HL-60 (cell line): ENCODE results near the gene ZNF112.

Source experiments
- DNase-seq, 2 experiments: peaks; one replicate each; pipeline ENCODE4 v3.0.0-alpha.2; 2010 to 2020; ENCODE audit warnings: low read depth in 1 of 2, low spot score in 1 of 2
- H3K27ac ChIP-seq: fragments of 250-450 bp; sonication (Bioruptor Pico); replicated peaks from 2 replicates; pipeline ENCODE4 v1.5.1; 2020; ENCODE audit warnings: mild to moderate bottlenecking, moderate library complexity
- H3K27me3 ChIP-seq: fragments of 250-450 bp; sonication (Bioruptor Pico); 2 replicates; pipeline ENCODE4 v1.5.1; 2021; ENCODE audit warnings: mild to moderate bottlenecking, moderate library complexity; ENCODE audit not compliant: insufficient read depth, poor library complexity, severe bottlenecking
- H3K4me3 ChIP-seq: replicated peaks from 2 replicates; pipeline ENCODE4 v1.5.1; 2011; ENCODE audit warnings: mild to moderate bottlenecking, control low read depth, low read length; ENCODE audit not compliant: insufficient read depth
- GABPA ChIP-seq: IDR thresholded peaks from 2 replicates; pipeline ENCODE4 v1.6.1; 2012; ENCODE audit warnings: low read depth
- POLR2AphosphoS5 ChIP-seq: IDR thresholded peaks from 2 replicates; pipeline ENCODE4 v1.6.1; 2012; ENCODE audit warnings: low read depth
- SPI1 ChIP-seq: IDR thresholded peaks from 2 replicates; pipeline ENCODE4 v1.6.1; 2012; ENCODE audit warnings: low read depth, mild to moderate bottlenecking, borderline replicate concordance
- TF ChIP-seq, protein P1 (sequence below): IDR thresholded peaks from 2 replicates; pipeline ENCODE4 v1.6.1; 2012; ENCODE audit warnings: low read depth; ENCODE audit not compliant: insufficient replicate concordance
- TF ChIP-seq, protein P2 (sequence below): IDR thresholded peaks from one replicate; pipeline ENCODE4 v1.5.1; 2011; ENCODE audit warnings: low read length, control low read depth, inconsistent platforms; ENCODE audit not compliant: insufficient read depth

ZNF112 gene

DNA sequence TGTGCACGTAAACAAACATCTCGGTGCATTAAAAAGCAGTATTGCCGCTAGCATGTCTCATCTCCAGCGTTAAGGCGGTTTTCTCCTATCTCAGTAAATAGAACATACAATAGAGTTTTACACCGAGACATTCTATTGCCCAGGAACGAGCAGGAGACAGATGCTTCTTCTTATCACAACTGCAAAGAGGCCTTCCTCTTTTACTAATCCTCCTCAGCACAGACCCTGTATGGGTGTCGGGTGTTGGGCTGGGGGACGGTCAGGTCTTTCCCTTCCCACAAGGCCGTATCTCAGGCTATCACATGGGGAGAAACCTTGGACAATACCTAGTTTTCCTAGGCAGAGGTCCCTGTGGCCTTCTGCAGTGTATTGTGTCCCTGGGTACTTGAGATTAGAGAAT is 75.6 kb downstream of the ZNF112 start:
- DNase-seq: peak in 1 of 2 experiments; percentile 77
- TF ChIP-seq SPI1 (peak; percentile 92), POLR2AphosphoS5 (peak; percentile 41; the same call in 1 of the 2 replicates), GABPA (no peak)
- TF ChIP-seq, protein P1, sequence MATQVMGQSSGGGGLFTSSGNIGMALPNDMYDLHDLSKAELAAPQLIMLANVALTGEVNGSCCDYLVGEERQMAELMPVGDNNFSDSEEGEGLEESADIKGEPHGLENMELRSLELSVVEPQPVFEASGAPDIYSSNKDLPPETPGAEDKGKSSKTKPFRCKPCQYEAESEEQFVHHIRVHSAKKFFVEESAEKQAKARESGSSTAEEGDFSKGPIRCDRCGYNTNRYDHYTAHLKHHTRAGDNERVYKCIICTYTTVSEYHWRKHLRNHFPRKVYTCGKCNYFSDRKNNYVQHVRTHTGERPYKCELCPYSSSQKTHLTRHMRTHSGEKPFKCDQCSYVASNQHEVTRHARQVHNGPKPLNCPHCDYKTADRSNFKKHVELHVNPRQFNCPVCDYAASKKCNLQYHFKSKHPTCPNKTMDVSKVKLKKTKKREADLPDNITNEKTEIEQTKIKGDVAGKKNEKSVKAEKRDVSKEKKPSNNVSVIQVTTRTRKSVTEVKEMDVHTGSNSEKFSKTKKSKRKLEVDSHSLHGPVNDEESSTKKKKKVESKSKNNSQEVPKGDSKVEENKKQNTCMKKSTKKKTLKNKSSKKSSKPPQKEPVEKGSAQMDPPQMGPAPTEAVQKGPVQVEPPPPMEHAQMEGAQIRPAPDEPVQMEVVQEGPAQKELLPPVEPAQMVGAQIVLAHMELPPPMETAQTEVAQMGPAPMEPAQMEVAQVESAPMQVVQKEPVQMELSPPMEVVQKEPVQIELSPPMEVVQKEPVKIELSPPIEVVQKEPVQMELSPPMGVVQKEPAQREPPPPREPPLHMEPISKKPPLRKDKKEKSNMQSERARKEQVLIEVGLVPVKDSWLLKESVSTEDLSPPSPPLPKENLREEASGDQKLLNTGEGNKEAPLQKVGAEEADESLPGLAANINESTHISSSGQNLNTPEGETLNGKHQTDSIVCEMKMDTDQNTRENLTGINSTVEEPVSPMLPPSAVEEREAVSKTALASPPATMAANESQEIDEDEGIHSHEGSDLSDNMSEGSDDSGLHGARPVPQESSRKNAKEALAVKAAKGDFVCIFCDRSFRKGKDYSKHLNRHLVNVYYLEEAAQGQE: no peak
- TF ChIP-seq, protein P2, sequence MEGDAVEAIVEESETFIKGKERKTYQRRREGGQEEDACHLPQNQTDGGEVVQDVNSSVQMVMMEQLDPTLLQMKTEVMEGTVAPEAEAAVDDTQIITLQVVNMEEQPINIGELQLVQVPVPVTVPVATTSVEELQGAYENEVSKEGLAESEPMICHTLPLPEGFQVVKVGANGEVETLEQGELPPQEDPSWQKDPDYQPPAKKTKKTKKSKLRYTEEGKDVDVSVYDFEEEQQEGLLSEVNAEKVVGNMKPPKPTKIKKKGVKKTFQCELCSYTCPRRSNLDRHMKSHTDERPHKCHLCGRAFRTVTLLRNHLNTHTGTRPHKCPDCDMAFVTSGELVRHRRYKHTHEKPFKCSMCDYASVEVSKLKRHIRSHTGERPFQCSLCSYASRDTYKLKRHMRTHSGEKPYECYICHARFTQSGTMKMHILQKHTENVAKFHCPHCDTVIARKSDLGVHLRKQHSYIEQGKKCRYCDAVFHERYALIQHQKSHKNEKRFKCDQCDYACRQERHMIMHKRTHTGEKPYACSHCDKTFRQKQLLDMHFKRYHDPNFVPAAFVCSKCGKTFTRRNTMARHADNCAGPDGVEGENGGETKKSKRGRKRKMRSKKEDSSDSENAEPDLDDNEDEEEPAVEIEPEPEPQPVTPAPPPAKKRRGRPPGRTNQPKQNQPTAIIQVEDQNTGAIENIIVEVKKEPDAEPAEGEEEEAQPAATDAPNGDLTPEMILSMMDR: no peak
- Histone ChIP-seq H3K27me3 (no peaks in the 10 kb centered on the region), H3K27ac (peak overlapping the region; percentile 68), H3K4me3 (no peak overlapping the region)

DNA sequence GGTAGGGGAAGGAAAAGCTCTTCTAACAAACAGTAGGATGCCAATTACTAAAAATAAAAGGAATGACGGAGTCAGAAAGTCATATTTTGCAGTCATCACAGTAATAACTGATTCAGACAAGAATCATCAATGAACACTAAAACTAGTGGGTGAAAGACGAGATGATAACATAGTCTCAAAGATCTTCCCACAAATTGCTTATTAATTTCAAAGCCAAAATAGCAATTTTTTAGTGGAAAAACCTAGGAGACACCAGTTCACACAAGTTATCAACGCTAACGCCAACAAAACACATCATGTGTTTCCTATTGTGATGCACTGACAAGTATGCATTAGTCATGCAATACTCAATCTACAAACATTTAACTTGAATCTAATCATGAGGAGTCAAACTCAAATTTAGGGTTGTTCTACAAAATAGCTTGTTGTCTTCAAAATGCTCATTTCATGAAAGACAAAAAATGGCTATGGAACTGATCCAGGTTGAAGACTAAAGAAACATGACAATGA is 78.2 kb downstream of the ZNF112 start:
- no peak overlapping the region for H3K27ac ChIP-seq

DNA sequence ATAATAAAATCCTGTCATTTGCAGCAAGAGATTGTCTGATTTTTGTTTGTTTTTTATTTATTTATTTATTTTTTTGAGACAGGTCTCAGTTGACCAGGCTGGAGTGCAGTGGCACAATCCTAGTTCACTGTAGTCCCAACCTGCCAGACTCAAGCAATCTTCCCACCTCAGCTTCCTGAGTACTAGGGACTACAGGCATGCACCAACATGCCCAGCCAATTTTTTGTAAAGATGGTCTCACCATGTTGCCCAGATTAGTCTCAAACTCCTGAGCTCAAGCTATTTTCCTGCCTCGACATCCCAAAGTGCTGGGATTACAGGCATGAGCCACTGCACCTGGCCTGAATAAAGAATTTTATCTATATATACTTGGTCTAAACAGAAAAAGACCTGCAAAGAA is 79.1 kb downstream of the ZNF112 start:
- no peak overlapping the region for H3K27ac ChIP-seq
- H3K27me3 ChIP-seq: no peaks in the 10 kb centered on the region
- TF ChIP-seq GABPA: no peak
- DNase-seq: no peak
- no peak overlapping the region for H3K4me3 ChIP-seq

More for the DNA sequence above, 78.2 kb downstream of the ZNF112 start:
- no peak overlapping the region for H3K4me3 ChIP-seq
- DNase-seq: no peak
- TF ChIP-seq SPI1: no peak
- no peaks in the 10 kb centered on the region for H3K27me3 ChIP-seq
